Measurements from ENCODE around the gene S100B. TPM values are rescaled to one million over a fixed set of nuclear protein-coding genes. Genes with fewer than 3 reads are reported as not detected.

Gene S100B
- total and polyA plus RNA-seq, 8 donors, result 1.8 to 18.4 (median 7.0) TPM; not detected in 1

GRCh38 chr21:46553993-46554392, 50.9 kb downstream of the S100B start:
- DNase-seq, result no peak
- intact Hi-C loops (cut with DNase I; ENCODE audit: low total_unique reads), result no loop called here
- TF ChIP-seq POLR2AphosphoS5 (IDR thresholded peaks at IDR 0.05) (no peak), CTCF (IDR thresholded peaks at IDR 0.05) (no peak), POLR2A (IDR thresholded peaks at IDR 0.05) (no peak), EP300 (IDR thresholded peaks at IDR 0.05) (no peak)
- Histone ChIP-seq H3K4me3 (no peak overlapping the region), H3K9me3 (no peaks in the 10 kb centered on the region), H3K27me3 (no peaks in the 10 kb centered on the region), H3K36me3 (peaks cover 53 to 99% (median 95%) of the 10 kb centered on the region in 4 donors), H3K4me1 (peaks cover 0 to 9% (median 0%) of the 10 kb centered on the region in 4 donors), H3K27ac (no peak overlapping the region)
- WGBS, 5 donors, result 97% methylated on average over 13 of the region's 13 CpGs

GRCh38 chr21:46552865-46553379, 52.0 kb downstream of the S100B start:
- WGBS, 5 donors, result 92 to 99% (median 96%) methylated on average over 5 of the region's 5 CpGs
- H3K4me3 ChIP-seq, result no peak overlapping the region
- intact Hi-C loops (cut with DNase I; ENCODE audit: low total_unique reads), result no loop called here
- H3K9me3 ChIP-seq, result no peaks in the 10 kb centered on the region
- peak in 1 of 2 donors; percentile 21 for DNase-seq
- no peak for TF ChIP-seq CTCF (IDR thresholded peaks at IDR 0.05)
- TF ChIP-seq EP300 (IDR thresholded peaks at IDR 0.05), result no peak
- no peak for TF ChIP-seq POLR2A (IDR thresholded peaks at IDR 0.05)
- TF ChIP-seq POLR2AphosphoS5 (IDR thresholded peaks at IDR 0.05), result no peak
- peaks cover 0 to 9% (median 0%) of the 10 kb centered on the region in 4 donors for H3K4me1 ChIP-seq
- H3K27me3 ChIP-seq, result no peaks in the 10 kb centered on the region
- peaks cover 50 to 99% (median 95%) of the 10 kb centered on the region in 4 donors for H3K36me3 ChIP-seq
- peak overlapping the region in 1 of 5 donors; percentile 69 for H3K27ac ChIP-seq

- intact Hi-C loops (cut with DNase I; ENCODE audit: low total_unique reads), result no loop called here
- Histone ChIP-seq H3K36me3 (peaks cover 44 to 99% (median 95%) of the 10 kb centered on the region in 4 donors), H3K4me3 (no peak overlapping the region), H3K27ac (peak overlapping the region in 4 of 5 donors; percentile 38 to 69 (median 58)), H3K9me3 (no peaks in the 10 kb centered on the region), H3K4me1 (peaks cover 0 to 9% (median 0%) of the 10 kb centered on the region in 4 donors), H3K27me3 (no peaks in the 10 kb centered on the region)
- 60 to 88% (median 80%) methylated on average over 5 of the region's 5 CpGs for WGBS, 5 donors
- DNase-seq, result peak in 1 of 2 donors; percentile 26
- TF ChIP-seq CTCF (IDR thresholded peaks at IDR 0.05), result no peak
- no peak for TF ChIP-seq POLR2A (IDR thresholded peaks at IDR 0.05)
- no peak for TF ChIP-seq POLR2AphosphoS5 (IDR thresholded peaks at IDR 0.05)
- no peak for TF ChIP-seq EP300 (IDR thresholded peaks at IDR 0.05)
Measured at GRCh38 chr21:46552274-46552673, 52.6 kb downstream of the S100B start.

- H3K4me1 ChIP-seq, result peaks cover 0 to 9% (median 0%) of the 10 kb centered on the region in 4 donors
- no peaks in the 10 kb centered on the region for H3K27me3 ChIP-seq
- H3K36me3 ChIP-seq, result peaks cover 45 to 99% (median 95%) of the 10 kb centered on the region in 4 donors
- intact Hi-C loops (cut with DNase I; ENCODE audit: low total_unique reads), result no loop called here
- H3K9me3 ChIP-seq, result no peaks in the 10 kb centered on the region
- TF ChIP-seq EP300 (IDR thresholded peaks at IDR 0.05) (no peak), POLR2A (IDR thresholded peaks at IDR 0.05) (no peak), CTCF (IDR thresholded peaks at IDR 0.05) (no peak)
- no peak overlapping the region for H3K4me3 ChIP-seq
- peak in 1 of 2 donors; percentile 29 for DNase-seq
- WGBS, 5 donors, result 74 to 87% (median 84%) methylated on average over 18 to 24 of the region's 24 CpGs
- peak overlapping the region in 4 of 5 donors; percentile 38 to 69 (median 58) for H3K27ac ChIP-seq
Measured at GRCh38 chr21:46551636-46552241, 53.1 kb downstream of the S100B start.

All from stomach (tissue), 9 donors.